K562 (cell line): Measurements from ENCODE around the gene ASZ1. TPM values are rescaled to one million over a fixed set of nuclear protein-coding genes. Genes with fewer than 3 reads are reported as not detected.

ENCODE experiments used
- XRCC5 ChIP-seq: fragments of 200-400 bp; formaldehyde crosslinking; IDR thresholded peaks from 2 replicates; pipeline ENCODE4 v1.6.1; 2017; ENCODE audit warnings: low read depth, mild to moderate bottlenecking, low read length
- ZNF175 ChIP-seq: fragments of 200-800 bp; sonication (Bioruptor generic); IDR thresholded peaks from 2 replicates; pipeline ENCODE4 v1.6.1; 2016; ENCODE audit warnings: low read depth, mild to moderate bottlenecking, missing genetic modification characterization, missing compliant biosample characterization
- ZNF282 ChIP-seq: sonication (generic); formaldehyde crosslinking; IDR thresholded peaks from 2 replicates; pipeline ENCODE4 v1.8.1; 2023; ENCODE audit warnings: missing genetic modification reagents
- ZSCAN32 ChIP-seq: fragments of 450-650 bp; formaldehyde crosslinking; IDR thresholded peaks from 2 replicates; pipeline ENCODE4 v1.4.0; 2020; ENCODE audit warnings: mild to moderate bottlenecking, moderate library complexity
- polyA plus RNA-seq, 8 experiments: library from polyadenylated mRNA; depleted of rRNA in 4 of 8; stranded (reverse) in 5 of 8; unstranded in 3 of 8; fragments of >200 nt; fragmentation: Nextera tagmentation in 2 of 8; fragmentation: Illumina TruSeq in 1 of 8; extraction: Ambion mirVana in 2 of 8; extraction: Trizol in 1 of 8; gene quantifications; 2 replicates each; pipeline versions ENCODE4 v1.2.1 to v1.2.3, GENCODE V29; 2011 to 2014; ENCODE audit warnings: inconsistent platforms in 1 of 8, missing spikeins in 1 of 8
- total RNA-seq, 7 experiments: library from RNA; depleted of rRNA in 6 of 7; stranded (reverse); fragments of >200 nt in 6 of 7; fragmentation: Illumina TruSeq in 2 of 7; extraction: Trizol in 2 of 7; gene quantifications; 2 replicates each; pipeline versions ENCODE4 v1.2.1 to v1.2.3, GENCODE V29; 2011 to 2021; ENCODE audit warnings: low replicate concordance in 1 of 7
- TF ChIP-seq, protein P1 (sequence below): fragments of 200-600 bp; sonication (generic); IDR thresholded peaks from one replicate; pipeline ENCODE4 v1.6.1; 2012; ENCODE audit warnings: mild to moderate bottlenecking, low read depth, low read length, inconsistent platforms
- TF ChIP-seq, protein P2 (sequence below): sonication (generic); formaldehyde crosslinking; IDR thresholded peaks from 2 replicates; pipeline ENCODE4 v1.8.1; 2023; ENCODE audit warnings: mild to moderate bottlenecking, missing genetic modification reagents
- TF ChIP-seq, protein P3 (sequence below), 2 experiments: fragments of 250-450 bp in 1 of 2; fragments of 450-650 bp in 1 of 2; sonication (Bioruptor Pico) in 1 of 2; IDR thresholded peaks; 2 replicates each; pipeline versions ENCODE4 v1.6.1 to v1.8.0; 2016 to 2021; ENCODE audit warnings: mild to moderate bottlenecking in 2 of 2, moderate library complexity in 2 of 2, missing compliant biosample characterization in 1 of 2, missing genetic modification characterization in 1 of 2
- TF ChIP-seq, protein P4 (sequence below): sonication (generic); formaldehyde crosslinking; IDR thresholded peaks from 2 replicates; pipeline ENCODE4 v1.8.0; 2022; ENCODE audit warnings: mild to moderate bottlenecking, missing genetic modification reagents

ASZ1 gene
- total and polyA plus RNA-seq, 9 of the 15 experiments (the other 6 are each of a cell fraction or from before 2014, with no cell fraction given) = not detected

DNA sequence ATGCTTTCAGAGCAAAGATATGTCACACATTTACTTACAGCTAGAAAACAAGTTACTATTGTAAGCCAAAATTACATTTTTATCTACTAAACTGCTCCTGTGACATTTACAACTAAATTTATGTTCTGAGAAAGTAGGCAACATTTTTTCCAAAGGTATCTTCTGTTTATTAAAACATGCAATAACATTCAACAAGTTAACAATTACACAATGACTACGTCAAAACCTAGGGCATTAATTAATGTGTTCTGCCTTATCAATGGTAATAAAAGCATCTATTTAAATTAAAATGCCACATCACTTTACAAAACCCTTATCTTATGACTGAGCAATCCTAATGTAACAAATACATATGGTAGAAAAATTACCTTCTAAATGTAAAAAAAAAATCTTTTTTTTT is 14.9 kb downstream of the ASZ1 start (continued):
- TF ChIP-seq, protein P1, sequence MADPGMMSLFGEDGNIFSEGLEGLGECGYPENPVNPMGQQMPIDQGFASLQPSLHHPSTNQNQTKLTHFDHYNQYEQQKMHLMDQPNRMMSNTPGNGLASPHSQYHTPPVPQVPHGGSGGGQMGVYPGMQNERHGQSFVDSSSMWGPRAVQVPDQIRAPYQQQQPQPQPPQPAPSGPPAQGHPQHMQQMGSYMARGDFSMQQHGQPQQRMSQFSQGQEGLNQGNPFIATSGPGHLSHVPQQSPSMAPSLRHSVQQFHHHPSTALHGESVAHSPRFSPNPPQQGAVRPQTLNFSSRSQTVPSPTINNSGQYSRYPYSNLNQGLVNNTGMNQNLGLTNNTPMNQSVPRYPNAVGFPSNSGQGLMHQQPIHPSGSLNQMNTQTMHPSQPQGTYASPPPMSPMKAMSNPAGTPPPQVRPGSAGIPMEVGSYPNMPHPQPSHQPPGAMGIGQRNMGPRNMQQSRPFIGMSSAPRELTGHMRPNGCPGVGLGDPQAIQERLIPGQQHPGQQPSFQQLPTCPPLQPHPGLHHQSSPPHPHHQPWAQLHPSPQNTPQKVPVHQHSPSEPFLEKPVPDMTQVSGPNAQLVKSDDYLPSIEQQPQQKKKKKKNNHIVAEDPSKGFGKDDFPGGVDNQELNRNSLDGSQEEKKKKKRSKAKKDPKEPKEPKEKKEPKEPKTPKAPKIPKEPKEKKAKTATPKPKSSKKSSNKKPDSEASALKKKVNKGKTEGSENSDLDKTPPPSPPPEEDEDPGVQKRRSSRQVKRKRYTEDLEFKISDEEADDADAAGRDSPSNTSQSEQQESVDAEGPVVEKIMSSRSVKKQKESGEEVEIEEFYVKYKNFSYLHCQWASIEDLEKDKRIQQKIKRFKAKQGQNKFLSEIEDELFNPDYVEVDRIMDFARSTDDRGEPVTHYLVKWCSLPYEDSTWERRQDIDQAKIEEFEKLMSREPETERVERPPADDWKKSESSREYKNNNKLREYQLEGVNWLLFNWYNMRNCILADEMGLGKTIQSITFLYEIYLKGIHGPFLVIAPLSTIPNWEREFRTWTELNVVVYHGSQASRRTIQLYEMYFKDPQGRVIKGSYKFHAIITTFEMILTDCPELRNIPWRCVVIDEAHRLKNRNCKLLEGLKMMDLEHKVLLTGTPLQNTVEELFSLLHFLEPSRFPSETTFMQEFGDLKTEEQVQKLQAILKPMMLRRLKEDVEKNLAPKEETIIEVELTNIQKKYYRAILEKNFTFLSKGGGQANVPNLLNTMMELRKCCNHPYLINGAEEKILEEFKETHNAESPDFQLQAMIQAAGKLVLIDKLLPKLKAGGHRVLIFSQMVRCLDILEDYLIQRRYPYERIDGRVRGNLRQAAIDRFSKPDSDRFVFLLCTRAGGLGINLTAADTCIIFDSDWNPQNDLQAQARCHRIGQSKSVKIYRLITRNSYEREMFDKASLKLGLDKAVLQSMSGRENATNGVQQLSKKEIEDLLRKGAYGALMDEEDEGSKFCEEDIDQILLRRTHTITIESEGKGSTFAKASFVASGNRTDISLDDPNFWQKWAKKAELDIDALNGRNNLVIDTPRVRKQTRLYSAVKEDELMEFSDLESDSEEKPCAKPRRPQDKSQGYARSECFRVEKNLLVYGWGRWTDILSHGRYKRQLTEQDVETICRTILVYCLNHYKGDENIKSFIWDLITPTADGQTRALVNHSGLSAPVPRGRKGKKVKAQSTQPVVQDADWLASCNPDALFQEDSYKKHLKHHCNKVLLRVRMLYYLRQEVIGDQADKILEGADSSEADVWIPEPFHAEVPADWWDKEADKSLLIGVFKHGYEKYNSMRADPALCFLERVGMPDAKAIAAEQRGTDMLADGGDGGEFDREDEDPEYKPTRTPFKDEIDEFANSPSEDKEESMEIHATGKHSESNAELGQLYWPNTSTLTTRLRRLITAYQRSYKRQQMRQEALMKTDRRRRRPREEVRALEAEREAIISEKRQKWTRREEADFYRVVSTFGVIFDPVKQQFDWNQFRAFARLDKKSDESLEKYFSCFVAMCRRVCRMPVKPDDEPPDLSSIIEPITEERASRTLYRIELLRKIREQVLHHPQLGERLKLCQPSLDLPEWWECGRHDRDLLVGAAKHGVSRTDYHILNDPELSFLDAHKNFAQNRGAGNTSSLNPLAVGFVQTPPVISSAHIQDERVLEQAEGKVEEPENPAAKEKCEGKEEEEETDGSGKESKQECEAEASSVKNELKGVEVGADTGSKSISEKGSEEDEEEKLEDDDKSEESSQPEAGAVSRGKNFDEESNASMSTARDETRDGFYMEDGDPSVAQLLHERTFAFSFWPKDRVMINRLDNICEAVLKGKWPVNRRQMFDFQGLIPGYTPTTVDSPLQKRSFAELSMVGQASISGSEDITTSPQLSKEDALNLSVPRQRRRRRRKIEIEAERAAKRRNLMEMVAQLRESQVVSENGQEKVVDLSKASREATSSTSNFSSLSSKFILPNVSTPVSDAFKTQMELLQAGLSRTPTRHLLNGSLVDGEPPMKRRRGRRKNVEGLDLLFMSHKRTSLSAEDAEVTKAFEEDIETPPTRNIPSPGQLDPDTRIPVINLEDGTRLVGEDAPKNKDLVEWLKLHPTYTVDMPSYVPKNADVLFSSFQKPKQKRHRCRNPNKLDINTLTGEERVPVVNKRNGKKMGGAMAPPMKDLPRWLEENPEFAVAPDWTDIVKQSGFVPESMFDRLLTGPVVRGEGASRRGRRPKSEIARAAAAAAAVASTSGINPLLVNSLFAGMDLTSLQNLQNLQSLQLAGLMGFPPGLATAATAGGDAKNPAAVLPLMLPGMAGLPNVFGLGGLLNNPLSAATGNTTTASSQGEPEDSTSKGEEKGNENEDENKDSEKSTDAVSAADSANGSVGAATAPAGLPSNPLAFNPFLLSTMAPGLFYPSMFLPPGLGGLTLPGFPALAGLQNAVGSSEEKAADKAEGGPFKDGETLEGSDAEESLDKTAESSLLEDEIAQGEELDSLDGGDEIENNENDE = no peak
- no peak for TF ChIP-seq ZNF175
- no peak for TF ChIP-seq ZSCAN32 (CRISPR knock-in tag)
- TF ChIP-seq, protein P2, sequence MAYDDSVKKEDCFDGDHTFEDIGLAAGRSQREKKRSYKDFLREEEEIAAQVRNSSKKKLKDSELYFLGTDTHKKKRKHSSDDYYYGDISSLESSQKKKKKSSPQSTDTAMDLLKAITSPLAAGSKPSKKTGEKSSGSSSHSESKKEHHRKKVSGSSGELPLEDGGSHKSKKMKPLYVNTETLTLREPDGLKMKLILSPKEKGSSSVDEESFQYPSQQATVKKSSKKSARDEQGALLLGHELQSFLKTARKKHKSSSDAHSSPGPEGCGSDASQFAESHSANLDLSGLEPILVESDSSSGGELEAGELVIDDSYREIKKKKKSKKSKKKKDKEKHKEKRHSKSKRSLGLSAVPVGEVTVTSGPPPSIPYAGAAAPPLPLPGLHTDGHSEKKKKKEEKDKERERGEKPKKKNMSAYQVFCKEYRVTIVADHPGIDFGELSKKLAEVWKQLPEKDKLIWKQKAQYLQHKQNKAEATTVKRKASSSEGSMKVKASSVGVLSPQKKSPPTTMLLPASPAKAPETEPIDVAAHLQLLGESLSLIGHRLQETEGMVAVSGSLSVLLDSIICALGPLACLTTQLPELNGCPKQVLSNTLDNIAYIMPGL (CRISPR knock-in tag) = no peak
- TF ChIP-seq ZNF282 = no peak
- TF ChIP-seq, protein P3, sequence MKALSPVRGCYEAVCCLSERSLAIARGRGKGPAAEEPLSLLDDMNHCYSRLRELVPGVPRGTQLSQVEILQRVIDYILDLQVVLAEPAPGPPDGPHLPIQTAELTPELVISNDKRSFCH (CRISPR knock-in tag; IDR thresholded peaks at IDR 0.05) = no peak
- TF ChIP-seq, protein P3 (tag; IDR thresholded peaks at IDR 0.05) = no peak
- TF ChIP-seq, protein P4, sequence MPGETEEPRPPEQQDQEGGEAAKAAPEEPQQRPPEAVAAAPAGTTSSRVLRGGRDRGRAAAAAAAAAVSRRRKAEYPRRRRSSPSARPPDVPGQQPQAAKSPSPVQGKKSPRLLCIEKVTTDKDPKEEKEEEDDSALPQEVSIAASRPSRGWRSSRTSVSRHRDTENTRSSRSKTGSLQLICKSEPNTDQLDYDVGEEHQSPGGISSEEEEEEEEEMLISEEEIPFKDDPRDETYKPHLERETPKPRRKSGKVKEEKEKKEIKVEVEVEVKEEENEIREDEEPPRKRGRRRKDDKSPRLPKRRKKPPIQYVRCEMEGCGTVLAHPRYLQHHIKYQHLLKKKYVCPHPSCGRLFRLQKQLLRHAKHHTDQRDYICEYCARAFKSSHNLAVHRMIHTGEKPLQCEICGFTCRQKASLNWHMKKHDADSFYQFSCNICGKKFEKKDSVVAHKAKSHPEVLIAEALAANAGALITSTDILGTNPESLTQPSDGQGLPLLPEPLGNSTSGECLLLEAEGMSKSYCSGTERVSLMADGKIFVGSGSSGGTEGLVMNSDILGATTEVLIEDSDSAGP (CRISPR knock-in tag) = no peak
- no peak for TF ChIP-seq XRCC5
- TF ChIP-seq, all 486 proteins: peak for 0
